GM18526 (cell line): Measurements from ENCODE around the gene ZSCAN25.

Experiments
- POLR2A ChIP-seq: IDR thresholded peaks from 3 replicates; pipeline ENCODE4 v1.6.1; 2011; ENCODE audit not compliant: insufficient read length; ENCODE audit errors: extremely low read depth

Gene ZSCAN25

DNA sequence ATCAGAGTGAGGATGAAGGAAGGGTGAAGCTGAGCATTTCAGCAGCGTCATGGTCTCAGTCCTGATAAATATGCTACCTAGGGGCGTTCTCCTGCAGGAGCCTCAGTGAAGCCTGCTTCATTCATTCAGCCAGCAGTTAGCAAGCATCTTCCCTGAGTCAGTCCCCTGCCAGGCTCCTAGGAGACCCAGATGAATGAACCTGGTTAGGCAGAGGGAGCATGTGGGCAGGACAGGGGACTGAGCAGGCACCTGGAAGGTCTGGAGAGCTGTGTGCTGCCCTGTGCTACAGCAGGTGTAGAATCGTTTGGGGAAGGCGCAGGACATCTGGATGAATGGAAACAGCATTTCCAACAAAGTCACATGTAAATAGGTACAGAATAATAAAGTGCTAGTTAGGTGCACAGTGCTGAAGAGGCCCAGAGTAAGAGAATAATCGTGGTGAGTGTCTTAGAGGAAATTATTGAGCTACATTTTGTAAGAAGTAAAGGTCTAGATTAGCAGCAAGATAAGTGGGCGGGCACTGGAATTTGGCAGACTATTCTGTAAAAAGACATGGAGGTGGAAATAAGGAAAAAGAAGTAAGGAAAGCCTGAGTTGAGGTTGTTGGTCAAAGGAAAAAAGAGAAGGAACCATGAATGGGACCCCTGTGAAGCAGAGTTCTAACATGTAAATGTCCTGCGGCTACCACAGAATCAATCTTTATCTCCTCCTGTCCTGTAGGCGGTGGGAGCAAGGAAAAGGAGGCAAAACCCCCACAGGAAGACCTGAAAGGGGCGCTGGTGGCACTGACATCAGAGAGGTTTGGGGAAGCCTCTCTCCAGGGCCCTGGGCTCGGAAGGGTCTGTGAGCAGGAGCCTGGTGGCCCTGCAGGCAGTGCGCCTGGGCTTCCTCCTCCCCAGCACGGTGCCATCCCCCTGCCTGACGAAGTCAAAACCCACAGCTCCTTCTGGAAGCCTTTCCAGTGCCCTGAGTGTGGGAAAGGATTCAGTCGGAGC is 12.0 kb downstream of the ZSCAN25 start:
- TF ChIP-seq POLR2A: no peak

DNA sequence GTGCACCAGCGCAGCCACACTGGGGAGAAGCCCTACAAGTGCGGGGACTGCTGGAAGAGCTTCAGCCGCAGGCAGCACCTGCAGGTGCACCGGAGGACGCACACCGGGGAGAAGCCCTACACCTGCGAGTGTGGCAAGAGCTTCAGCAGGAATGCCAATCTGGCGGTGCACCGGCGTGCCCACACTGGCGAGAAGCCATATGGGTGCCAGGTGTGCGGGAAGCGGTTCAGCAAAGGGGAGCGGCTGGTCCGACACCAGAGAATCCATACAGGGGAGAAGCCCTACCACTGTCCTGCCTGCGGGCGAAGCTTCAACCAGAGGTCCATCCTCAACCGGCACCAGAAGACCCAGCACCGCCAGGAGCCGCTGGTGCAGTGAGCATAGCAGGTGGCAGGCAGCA is 12.9 kb downstream of the ZSCAN25 start:
- TF ChIP-seq POLR2A: no peak

- no peak for TF ChIP-seq POLR2A
Observed at GRCh38 chr7:99631295-99632109, 14.8 kb downstream of the ZSCAN25 start.

- TF ChIP-seq POLR2A: no peak
Observed at GRCh38 chr7:99638731-99639130, 22.0 kb downstream of the ZSCAN25 start.

- no peak for TF ChIP-seq POLR2A
Observed at GRCh38 chr7:99639267-99639666, 22.5 kb downstream of the ZSCAN25 start.

DNA sequence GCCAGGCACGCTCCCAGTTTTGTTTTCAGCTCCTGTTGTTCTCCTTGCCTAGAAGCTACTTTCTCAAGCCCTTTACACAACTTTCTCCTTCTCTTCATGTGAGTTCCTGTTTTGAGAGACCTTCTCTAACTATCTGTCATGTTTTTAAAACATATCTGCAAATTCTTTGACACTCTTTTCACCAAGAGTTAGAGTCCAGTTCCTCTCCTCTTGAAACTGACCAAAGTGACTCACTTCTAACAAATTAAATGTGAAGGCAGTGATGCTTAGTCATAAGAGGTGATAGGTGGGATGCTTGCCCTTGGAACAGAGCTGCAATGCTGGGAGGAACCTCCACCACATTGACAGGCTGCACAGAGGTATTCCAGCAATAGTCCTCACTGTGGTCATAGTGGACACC is 25.3 kb downstream of the ZSCAN25 start:
- no peak for TF ChIP-seq POLR2A

- no peak for TF ChIP-seq POLR2A
Observed at GRCh38 chr7:99643464-99643863, 26.7 kb downstream of the ZSCAN25 start.

DNA sequence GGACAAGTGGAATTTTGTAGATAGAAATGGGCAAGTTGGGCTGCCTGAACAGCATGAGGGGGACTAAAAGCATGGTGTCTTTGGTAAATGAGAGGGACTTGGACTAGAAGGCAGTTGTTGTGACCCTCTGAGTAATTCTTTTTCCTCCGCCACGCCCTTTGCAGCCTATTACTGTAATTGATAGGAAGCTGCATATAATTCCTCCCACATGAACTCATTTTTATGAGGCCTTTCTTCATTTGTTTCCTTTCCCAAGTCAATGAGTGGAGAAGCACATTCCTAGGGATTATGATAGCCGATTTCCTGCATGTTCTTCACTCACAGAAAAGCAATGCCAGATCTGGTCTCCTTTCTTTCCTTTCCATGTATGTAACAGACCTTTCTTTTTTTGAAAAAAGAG is 27.7 kb downstream of the ZSCAN25 start:
- TF ChIP-seq POLR2A: no peak

GRCh38 chr7:99645590-99645989 is 28.8 kb downstream of the ZSCAN25 start:
- no peak for TF ChIP-seq POLR2A

DNA sequence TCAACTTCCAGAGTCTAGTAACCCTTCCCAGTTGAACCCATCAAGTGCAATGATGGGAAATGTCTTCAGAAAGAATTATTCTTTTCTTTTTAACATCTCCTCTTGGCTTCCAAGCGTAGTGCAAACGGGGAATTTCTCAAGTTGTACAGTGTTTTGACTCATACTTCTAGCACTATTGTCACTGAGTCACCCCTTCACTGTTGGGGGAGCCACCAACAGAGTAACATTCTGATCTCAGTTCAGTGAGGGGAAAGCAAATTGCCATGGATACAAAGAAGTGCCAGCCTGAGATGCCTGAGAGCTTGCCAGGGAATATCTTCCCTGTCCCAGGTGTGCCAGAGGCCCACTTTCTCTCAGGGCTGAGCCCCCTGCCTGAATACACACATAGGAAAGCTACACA is 32.1 kb downstream of the ZSCAN25 start:
- TF ChIP-seq POLR2A: no peak

- TF ChIP-seq POLR2A: no peak
Observed at GRCh38 chr7:99651290-99651689, 34.5 kb downstream of the ZSCAN25 start.

DNA sequence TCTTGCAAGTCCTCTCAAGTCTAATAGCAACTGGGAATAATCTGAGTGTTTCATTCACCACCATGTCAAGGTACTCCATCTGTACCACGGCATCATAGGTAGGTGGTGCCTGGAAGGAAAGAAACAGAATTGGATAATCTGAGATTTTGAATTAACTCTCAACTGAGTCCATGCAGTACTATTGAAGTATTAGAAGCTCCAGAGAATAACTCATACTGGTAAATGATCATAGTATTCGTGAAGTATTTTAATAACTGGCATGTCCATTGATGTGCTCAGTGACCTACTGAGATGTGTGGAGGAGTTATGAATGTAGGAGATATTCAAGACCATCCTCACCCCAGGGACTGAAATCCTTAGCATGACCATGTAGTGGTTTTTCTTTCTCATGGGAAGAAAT is 35.9 kb downstream of the ZSCAN25 start:
- TF ChIP-seq POLR2A: no peak

GRCh38 chr7:99653754-99654153 is 37.0 kb downstream of the ZSCAN25 start:
- TF ChIP-seq POLR2A: no peak

- no peak for TF ChIP-seq POLR2A
Observed at GRCh38 chr7:99665312-99666012, 48.7 kb downstream of the ZSCAN25 start.

DNA sequence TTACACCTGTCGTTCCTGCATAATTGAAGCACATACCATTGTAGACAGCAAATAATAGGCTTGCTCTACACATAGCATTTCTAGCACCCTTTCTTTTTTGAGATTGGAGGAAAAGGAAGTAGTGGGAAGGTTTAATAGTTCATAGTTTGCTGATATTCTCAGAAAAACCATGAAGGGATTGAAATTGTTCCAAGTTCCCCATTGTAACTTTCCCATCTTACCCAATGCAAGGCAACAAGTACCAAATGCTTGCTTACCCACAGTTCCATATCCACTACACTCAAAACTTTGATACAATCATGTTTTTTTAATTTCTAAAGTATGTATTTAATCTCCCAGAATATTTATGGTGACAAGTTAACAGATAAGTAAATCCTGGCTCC is 49.3 kb downstream of the ZSCAN25 start:
- TF ChIP-seq POLR2A: no peak

DNA sequence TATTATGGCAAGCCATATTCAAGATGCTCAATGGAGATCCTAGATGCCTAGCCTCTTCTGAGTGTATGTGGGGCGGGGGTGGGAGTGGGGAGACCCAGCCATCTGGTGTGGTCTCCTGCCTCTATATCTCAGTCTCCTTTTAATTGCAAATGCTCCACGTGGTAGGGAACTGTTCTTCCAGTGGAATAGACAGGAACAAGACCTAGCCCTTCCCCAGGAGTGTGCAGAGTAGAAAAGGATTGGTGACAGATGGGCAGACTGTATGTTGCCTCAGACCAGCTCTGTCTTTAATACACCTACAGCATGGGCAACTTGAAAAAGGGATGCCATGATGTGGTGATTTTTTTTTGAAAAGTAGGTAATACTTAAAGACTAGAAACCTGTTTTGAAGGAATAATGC is 50.4 kb downstream of the ZSCAN25 start:
- no peak for TF ChIP-seq POLR2A

DNA sequence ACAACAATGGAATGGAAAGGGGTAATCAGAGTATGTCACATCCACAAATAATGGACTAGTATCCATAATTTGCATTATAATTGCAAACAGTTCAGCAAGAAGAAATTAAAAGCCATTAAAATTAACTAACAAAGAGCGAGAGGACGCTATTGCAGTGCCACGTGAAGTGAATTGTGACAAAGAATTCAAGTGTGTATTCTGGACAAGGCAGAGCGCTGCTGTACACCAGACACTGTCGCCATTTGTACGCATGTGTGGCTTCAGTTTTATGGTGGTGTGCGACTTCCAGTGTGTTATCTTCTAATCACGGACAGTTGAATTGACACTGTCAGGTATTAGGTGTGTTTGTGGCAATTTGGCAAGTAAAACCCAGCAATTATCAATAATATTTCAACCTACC is 51.8 kb downstream of the ZSCAN25 start:
- no peak for TF ChIP-seq POLR2A
